PFSK-1 (cell line): ENCODE data around the gene PROC.

Source experiments
- FOXP2 ChIP-seq: optimal IDR thresholded peaks from 2 replicates; pipeline ENCODE3; 2011; ENCODE audit warnings: borderline replicate concordance, control low read depth, inconsistent platforms; ENCODE audit not compliant: insufficient read depth; ENCODE audit errors: extremely low read length, extremely low read depth
- POLR2AphosphoS5 ChIP-seq: IDR thresholded peaks from 2 replicates; pipeline ENCODE4 v1.6.1; 2012; ENCODE audit warnings: low read depth, mild to moderate bottlenecking, control low read depth, low read length, moderate library complexity
- REST ChIP-seq, 2 experiments: IDR thresholded peaks; 2 replicates each; pipeline versions ENCODE4 v1.6.1 to v1.8.0; 2011 to 2012; ENCODE audit warnings: low read depth in 2 of 2, low read length in 2 of 2, control low read depth in 1 of 2, inconsistent platforms in 1 of 2, mild to moderate bottlenecking in 1 of 2, moderate library complexity in 1 of 2; ENCODE audit not compliant: insufficient read depth in 1 of 2
- SIN3A ChIP-seq: IDR thresholded peaks from 2 replicates; pipeline ENCODE4 v1.6.1; 2012; ENCODE audit warnings: mild to moderate bottlenecking, low read length, moderate library complexity, borderline replicate concordance; ENCODE audit not compliant: insufficient read depth
- TAF1 ChIP-seq: IDR thresholded peaks from 2 replicates; pipeline ENCODE4 v1.6.1; 2012; ENCODE audit warnings: low read length, control low read depth, borderline replicate concordance; ENCODE audit not compliant: insufficient read depth

Gene PROC

DNA sequence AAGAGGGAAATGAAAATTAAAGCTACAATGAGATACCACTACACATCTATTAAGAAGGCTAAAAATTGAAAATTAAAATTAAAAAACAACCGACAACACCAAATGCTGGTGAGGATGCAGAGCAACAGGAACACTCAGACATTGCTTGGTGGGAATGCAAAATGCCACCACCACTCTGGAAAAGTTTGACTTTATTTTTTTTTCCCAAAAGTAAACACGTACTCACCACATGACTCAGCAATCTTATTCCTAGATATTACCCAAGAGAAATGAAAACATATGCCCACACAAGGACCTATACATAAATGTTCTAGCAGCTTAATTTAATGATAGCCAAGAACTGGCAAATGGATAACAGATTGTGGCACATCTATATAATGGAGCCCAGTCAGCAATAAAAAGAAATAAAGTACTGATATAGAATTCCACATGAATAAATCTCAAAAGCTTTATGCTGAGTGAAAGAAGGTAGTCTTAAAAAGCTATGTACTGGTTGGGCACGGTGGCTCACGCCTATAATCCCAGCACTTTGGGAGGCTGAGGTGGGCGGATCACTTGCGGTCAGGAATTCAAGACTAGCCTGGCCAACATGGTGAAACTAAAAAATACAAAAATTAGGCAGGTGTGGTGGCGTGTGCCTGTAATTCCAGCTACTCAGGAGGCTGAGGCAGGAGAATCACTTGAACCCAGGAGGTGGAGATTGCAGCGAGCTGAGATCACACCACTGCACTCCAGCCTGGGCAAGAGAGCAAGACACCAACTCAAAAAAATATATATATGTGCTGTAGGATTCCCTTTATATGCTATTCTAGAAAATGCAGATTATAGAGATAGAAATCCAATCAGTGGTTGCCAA lies 4.2 kb upstream of the PROC start:
- TF ChIP-seq TAF1 (no peak), REST (IDR thresholded peaks at IDR 0.05; ENCODE audit: insufficient read depth in 1 of 2, low read depth in 2 of 2, low read length in 2 of 2) (no peak), SIN3A (no peak), POLR2AphosphoS5 (no peak), FOXP2 (no peak)

GRCh38 chr2:127414638-127415592 lies 3.3 kb upstream of the PROC start:
- TF ChIP-seq SIN3A (no peak), REST (IDR thresholded peaks at IDR 0.05; ENCODE audit: insufficient read depth in 1 of 2, low read depth in 2 of 2, low read length in 2 of 2) (no peak), FOXP2 (no peak), POLR2AphosphoS5 (no peak), TAF1 (no peak)

DNA sequence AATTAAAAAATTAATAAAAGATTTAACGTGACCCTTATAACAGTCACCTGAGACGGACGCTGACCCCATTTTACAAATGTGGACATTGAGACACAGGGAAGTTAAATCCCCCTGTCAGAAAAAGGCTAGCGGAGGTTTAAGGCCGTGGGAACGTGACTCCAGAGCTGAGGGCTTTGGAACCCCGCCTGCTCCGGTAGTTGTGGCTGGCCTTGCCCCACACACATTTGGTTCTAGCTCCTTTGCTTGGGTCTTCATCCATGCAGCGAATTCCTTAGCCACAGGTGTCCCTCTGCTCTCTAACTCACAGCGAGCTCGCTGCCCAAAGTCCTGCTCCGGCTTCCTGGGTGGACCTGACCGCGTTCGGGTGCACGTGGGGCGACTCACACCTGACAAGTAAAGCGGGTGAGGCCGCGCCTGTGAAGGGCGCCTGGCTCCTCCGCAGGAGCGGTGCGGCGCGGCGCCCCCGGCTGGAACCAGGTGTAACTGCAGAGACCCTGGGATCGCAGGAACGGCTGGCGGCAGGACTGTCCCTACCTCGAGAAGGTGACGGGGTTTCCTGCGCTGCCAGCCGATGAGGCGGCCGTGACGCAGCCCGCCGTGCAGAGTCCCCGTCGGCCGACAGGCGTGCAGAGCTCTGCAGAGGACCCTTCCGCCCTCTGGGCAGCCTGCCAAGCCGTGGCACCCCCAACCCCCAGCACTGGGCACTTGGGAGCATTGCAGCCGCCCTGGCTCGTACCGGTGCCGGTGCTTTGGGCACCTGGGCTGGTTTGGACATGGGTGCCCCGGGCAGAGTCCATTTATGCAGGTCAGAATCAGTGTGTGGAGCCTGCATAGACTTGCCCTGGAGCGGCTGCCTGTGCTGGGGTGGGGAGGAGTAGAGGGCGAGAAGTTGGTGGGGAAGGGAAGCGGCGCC lies 2.4 kb upstream of the PROC start:
- TF ChIP-seq SIN3A (no peak), POLR2AphosphoS5 (no peak), TAF1 (no peak), REST (IDR thresholded peaks at IDR 0.05; ENCODE audit: insufficient read depth in 1 of 2, low read depth in 2 of 2, low read length in 2 of 2) (no peak), FOXP2 (no peak)

DNA sequence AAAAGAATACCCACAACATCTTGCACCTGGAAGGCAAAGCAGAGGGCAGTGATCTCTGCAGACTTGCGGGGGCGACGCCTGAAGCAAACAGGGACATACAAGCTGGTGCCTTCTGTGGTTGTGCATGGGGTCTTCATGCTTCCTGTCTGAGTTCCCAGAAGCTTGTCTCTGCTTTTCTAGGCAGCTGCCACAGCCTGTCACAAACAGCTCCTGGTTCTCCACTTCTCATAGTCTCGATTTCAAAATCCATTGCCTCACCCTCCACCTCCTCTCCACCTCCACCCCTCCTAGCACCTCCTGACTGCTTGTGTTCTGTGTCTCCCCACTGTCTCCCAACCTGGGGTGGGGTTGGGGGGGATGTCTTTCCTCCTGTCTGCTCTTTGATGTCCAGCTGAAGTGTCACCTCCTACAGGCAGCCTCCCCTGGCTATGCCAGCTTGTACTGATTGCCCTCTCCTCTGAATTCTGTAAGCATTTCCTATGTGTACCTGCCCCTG lies 1.7 kb upstream of the PROC start:
- TF ChIP-seq FOXP2 = no peak
- TF ChIP-seq REST (IDR thresholded peaks at IDR 0.05; ENCODE audit: insufficient read depth in 1 of 2, low read depth in 2 of 2, low read length in 2 of 2) = no peak
- TF ChIP-seq SIN3A = no peak
- TF ChIP-seq TAF1 = no peak
